Urothelium cell line (cell line): ENCODE measurements around the gene POLN.

Experiments used
- DNase-seq: peaks from one replicate; pipeline ENCODE4 v3.0.0; 2011; ENCODE audit warnings: low spot score, mixed read lengths
- FAIRE-seq: peaks from 2 replicates; lab custom pipeline; 2011; peaks lifted over from hg19 to GRCh38; lab: Jason Lieb, UNC

POLN gene

GRCh38 chr4:2241410-2242353 lies at the start of gene POLN, which contains the start of gene HAUS3:
Gene POLN, minus strand, starts transcription at chr4:2242121. Its CDS starts 12,890 bp downstream, at chr4:2229231.
Gene HAUS3, minus strand, starts transcription at chr4:2242121. Its CDS starts 1,175 bp downstream, at chr4:2240946.
- DNase-seq (peak; percentile 97), FAIRE-seq (peak; percentile 88)

- FAIRE-seq (no peak), DNase-seq (no peak)
Measured at GRCh38 chr4:2290974-2291704, 49.2 kb upstream of the POLN start.

GRCh38 chr4:2290488-2290887 lies 48.6 kb upstream of the POLN start:
- DNase-seq (no peak), FAIRE-seq (no peak)

GRCh38 chr4:2289955-2290333 lies 48.0 kb upstream of the POLN start:
- DNase-seq (no peak), FAIRE-seq (no peak)

GRCh38 chr4:2289311-2289954 lies 47.5 kb upstream of the POLN start:
- no peak for DNase-seq
- no peak for FAIRE-seq

GRCh38 chr4:2288051-2288541 lies 46.2 kb upstream of the POLN start:
- FAIRE-seq, result no peak
- DNase-seq, result no peak

- DNase-seq (no peak), FAIRE-seq (no peak)
Measured at GRCh38 chr4:2287594-2287915, 45.6 kb upstream of the POLN start.

GRCh38 chr4:2286904-2287593 lies 45.1 kb upstream of the POLN start:
- DNase-seq, result no peak
- no peak for FAIRE-seq

GRCh38 chr4:2285613-2286381 lies 43.9 kb upstream of the POLN start:
- DNase-seq (no peak), FAIRE-seq (no peak)

- DNase-seq (peak; percentile 10), FAIRE-seq (no peak)
Measured at GRCh38 chr4:2284934-2285612, 43.2 kb upstream of the POLN start.

GRCh38 chr4:2284161-2284933 lies 42.4 kb upstream of the POLN start:
- FAIRE-seq (no peak), DNase-seq (no peak)

- no peak for DNase-seq
- FAIRE-seq, result no peak
Measured at GRCh38 chr4:2283199-2283711, 41.3 kb upstream of the POLN start.

- DNase-seq (no peak), FAIRE-seq (no peak)
Measured at GRCh38 chr4:2281575-2282343, 39.8 kb upstream of the POLN start.

- no peak for FAIRE-seq
Measured at GRCh38 chr4:2280531-2281300, 38.8 kb upstream of the POLN start.

GRCh38 chr4:2277956-2278355 lies 36.0 kb upstream of the POLN start:
- no peak for FAIRE-seq
- DNase-seq, result no peak

More at GRCh38 chr4:2280531-2281300, 38.8 kb upstream of the POLN start:
- no peak for DNase-seq

GRCh38 chr4:2276581-2277325 lies 34.8 kb upstream of the POLN start:
- FAIRE-seq, result no peak
- DNase-seq, result no peak
